HepG2 (cell line): Measurements from ENCODE around the gene FCAMR.

Experiments
- CREB1 ChIP-seq, 2 experiments: fragments of 450-650 bp in 1 of 2; IDR thresholded peaks; 2 replicates each; pipeline ENCODE4 v1.6.1; 2016 to 2017; ENCODE audit warnings: control low read depth in 1 of 2, mild to moderate bottlenecking in 1 of 2, missing compliant biosample characterization in 1 of 2, missing genetic modification characterization in 1 of 2
- MAX ChIP-seq: IDR thresholded peaks from 2 replicates; pipeline ENCODE4 v1.6.1; 2012; ENCODE audit warnings: inconsistent platforms
- PBX2 ChIP-seq: IDR thresholded peaks from 2 replicates; pipeline ENCODE4 v1.6.1; 2016; ENCODE audit warnings: control low read depth
- SMAD3 ChIP-seq: sonication (generic); formaldehyde crosslinking; IDR thresholded peaks from 2 replicates; pipeline ENCODE4 v1.4.0; 2020; ENCODE audit warnings: missing genetic modification reagents
- TCF12 ChIP-seq, 2 experiments: fragments of 450-650 bp in 1 of 2; sonication (generic) in 1 of 2; formaldehyde crosslinking in 1 of 2; IDR thresholded peaks; 2 replicates each; pipeline versions ENCODE4 v1.6.1 to v1.8.0; 2017 to 2022; ENCODE audit warnings: antibody characterized with exemption in 1 of 2, mild to moderate bottlenecking in 1 of 2, missing genetic modification reagents in 1 of 2, moderate library complexity in 1 of 2
- ZNF180 ChIP-seq: sonication (generic); formaldehyde crosslinking; IDR thresholded peaks from 2 replicates; pipeline ENCODE4 v1.4.0; 2020; ENCODE audit warnings: low read depth, missing genetic modification reagents, borderline replicate concordance
- ZNF274 ChIP-seq: sonication (generic); formaldehyde crosslinking; IDR thresholded peaks from 2 replicates; pipeline ENCODE4 v1.5.1; 2020; ENCODE audit warnings: mild to moderate bottlenecking, missing genetic modification reagents
- TF ChIP-seq, protein P1 (sequence below): sonication (generic); formaldehyde crosslinking; IDR thresholded peaks from 2 replicates; pipeline ENCODE4 v1.5.0; 2020; ENCODE audit warnings: mild to moderate bottlenecking, missing genetic modification reagents, moderate library complexity
- TF ChIP-seq, protein P2 (sequence below): sonication (generic); formaldehyde crosslinking; IDR thresholded peaks from 2 replicates; pipeline ENCODE4 v1.5.0; 2020; ENCODE audit warnings: missing genetic modification reagents

DNA sequence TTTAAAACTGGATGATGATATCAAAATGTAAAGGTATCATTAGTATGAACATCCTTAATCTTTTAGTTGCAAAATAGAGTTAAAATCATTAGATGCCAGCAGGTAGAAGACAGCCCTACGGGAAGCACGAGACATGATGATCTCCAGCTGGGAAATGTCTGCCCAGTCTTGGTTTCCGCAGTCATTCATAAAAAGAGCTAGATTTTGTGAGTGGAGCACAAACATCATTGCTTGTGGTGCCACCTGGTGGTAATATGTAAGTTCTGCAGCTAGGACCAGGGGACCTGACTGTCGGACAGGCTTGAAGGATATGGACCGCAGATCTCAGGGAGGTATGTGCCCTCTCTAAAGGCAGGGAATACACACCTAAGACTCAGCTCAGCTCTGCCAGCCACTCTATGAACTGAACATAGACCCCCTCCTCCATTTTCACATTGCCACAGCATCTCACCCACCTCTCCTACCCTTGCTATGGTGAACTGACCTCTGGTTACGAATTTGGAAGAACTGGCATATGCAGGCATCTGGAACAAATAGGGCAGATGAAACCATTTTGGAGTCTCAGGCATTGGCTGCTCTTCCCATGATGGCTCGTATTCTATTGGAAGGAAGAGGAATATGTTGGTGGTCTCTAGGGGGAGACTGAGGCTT lies 57.7 kb downstream of the FCAMR start:
- TF ChIP-seq ZNF274 (CRISPR knock-in tag) (no peak), TCF12 (IDR thresholded peaks at IDR 0.05) (no peak), TCF12 (CRISPR knock-in tag; IDR thresholded peaks at IDR 0.05) (no peak), MAX (no peak), ZNF180 (no peak), CREB1 (IDR thresholded peaks at IDR 0.05) (no peak), CREB1 (CRISPR knock-in tag; IDR thresholded peaks at IDR 0.05) (no peak), PBX2 (no peak), SMAD3 (CRISPR knock-in tag) (no peak)
- TF ChIP-seq, protein P1, sequence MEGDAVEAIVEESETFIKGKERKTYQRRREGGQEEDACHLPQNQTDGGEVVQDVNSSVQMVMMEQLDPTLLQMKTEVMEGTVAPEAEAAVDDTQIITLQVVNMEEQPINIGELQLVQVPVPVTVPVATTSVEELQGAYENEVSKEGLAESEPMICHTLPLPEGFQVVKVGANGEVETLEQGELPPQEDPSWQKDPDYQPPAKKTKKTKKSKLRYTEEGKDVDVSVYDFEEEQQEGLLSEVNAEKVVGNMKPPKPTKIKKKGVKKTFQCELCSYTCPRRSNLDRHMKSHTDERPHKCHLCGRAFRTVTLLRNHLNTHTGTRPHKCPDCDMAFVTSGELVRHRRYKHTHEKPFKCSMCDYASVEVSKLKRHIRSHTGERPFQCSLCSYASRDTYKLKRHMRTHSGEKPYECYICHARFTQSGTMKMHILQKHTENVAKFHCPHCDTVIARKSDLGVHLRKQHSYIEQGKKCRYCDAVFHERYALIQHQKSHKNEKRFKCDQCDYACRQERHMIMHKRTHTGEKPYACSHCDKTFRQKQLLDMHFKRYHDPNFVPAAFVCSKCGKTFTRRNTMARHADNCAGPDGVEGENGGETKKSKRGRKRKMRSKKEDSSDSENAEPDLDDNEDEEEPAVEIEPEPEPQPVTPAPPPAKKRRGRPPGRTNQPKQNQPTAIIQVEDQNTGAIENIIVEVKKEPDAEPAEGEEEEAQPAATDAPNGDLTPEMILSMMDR: peak; percentile 82
- TF ChIP-seq, protein P2, sequence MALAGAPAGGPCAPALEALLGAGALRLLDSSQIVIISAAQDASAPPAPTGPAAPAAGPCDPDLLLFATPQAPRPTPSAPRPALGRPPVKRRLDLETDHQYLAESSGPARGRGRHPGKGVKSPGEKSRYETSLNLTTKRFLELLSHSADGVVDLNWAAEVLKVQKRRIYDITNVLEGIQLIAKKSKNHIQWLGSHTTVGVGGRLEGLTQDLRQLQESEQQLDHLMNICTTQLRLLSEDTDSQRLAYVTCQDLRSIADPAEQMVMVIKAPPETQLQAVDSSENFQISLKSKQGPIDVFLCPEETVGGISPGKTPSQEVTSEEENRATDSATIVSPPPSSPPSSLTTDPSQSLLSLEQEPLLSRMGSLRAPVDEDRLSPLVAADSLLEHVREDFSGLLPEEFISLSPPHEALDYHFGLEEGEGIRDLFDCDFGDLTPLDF: no peak
